Activated T-cell treated with anti-CD3 and anti-CD28 coated beads, Interleukin-2, amount 50 U/mL, for 48 hours (primary cell): ENCODE measurements around the gene SLC66A2.
"Not testable (repeated sequence)": the region's sequence is repeated elsewhere in the genome, so short reads cannot be mapped to it uniquely, and the experiment has no call there.

Experiments used
- DNase-seq, 2 experiments: peaks; one replicate each; pipeline ENCODE4 v3.0.0-alpha.2; 2020

Gene SLC66A2

GRCh38 chr18:79951545-79952455 is at the start of gene SLC66A2:
Gene SLC66A2 (minus strand): TSS chr18:79951653. CDS start chr18:79950926, 727 bp downstream.
- peak; percentile 96 to 97 for DNase-seq

- DNase-seq, result no peak
Measured at GRCh38 chr18:80000877-80001276, 49.4 kb upstream of the SLC66A2 start.

- not testable (repeated sequence) for DNase-seq
Measured at GRCh38 chr18:79999701-80000100, 48.2 kb upstream of the SLC66A2 start.

DNA sequence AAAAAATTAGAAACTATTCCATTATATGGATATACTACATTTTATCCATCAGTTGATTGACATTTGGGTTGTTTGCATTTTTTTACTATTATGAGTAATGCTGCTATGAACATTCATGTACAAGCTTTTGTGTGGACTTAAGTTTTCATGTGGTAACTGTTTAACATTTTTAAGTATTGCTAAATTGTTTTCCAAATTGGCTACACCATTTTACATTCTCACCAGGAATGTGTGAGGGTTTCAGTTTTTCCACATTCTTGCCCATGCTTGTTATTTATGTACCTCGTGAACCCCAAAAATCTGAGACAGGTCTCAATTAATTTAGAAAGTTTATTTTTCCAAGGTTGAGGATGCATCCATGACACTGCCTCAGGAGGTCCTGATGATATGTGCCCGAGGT is 40.0 kb upstream of the SLC66A2 start:
- no peak for DNase-seq

DNA sequence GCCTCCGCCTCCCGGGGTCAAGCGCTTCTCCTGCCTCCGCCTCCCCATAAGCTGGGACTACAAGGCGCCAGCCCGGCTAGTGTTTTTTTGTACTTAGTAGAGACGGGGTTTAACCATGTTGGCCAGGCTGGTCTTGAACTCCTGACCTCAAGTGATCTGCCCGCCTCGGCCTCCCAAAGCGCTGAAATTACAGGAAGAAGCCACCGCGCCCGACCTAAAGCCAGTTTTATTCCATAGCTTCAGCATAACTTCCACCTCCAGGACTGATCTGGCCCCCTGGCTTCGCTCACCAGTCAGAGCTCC is 37.7 kb upstream of the SLC66A2 start:
- peak in 1 of 2 experiments; percentile 25 for DNase-seq

DNA sequence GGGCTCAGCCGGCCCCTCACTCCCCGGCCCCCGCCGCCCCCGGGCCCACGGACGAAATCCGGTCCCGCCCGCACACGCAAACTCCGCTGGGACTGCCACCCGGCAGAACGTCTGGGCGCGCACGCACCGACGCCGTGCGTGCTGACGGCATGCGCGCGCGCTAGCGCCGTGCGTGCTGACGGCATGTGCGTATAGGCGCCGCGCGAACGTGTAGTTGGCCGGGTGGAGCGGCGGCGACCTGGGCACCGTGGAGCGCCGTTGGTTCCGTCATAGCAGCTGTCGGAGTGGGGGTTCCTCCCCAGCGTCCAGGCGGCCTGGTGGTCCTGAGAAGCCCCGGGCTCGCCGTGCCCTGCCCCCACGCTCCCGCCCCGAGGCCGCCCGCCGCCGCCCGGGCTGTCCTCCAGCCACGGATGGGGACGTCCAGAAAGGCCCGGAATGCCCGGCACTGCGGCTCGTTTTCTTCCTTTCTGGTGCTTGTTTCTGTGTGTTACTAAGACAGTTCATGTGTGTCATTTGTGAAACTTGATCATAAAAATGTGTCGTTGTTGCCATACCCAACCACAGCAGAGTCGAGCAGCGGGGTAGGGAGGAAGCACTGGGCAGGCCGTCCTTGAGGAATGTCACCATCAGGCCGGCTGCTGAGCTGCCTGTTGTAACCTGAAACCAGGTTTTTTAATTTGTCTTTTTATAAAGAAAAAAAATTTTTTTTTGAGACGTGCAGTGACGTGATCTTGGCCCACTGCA is 37.2 kb upstream of the SLC66A2 start, which contains the start of gene TXNL4A:
Gene TXNL4A (minus strand): TSS at position 113 of the 744 bp plus-strand sequence. CDS start 171 bp downstream, outside the sequence.
- peak; percentile 86 to 90 for DNase-seq

GRCh38 chr18:79988071-79988450 is 36.6 kb upstream of the SLC66A2 start:
- peak; percentile 73 to 78 for DNase-seq

DNA sequence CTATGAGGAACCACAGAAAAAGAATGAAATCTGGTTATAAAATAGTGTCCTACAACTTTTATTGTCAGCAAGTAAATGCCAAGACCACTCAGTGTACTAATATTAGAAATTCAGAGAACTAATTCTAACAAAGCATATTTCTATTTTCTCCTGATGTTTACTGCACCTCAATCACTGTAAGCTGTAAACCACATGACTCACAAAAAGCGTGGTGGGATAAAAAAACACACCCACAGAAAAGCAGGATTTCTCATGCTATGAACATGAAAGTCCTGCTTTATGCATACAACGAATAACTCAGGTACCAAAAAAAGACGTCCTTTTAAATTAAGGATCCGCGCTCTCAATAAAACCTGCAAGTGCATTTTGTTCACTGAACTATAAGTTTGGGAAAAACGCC is 36.1 kb upstream of the SLC66A2 start:
- DNase-seq, result no peak

GRCh38 chr18:79986726-79987125 is 35.3 kb upstream of the SLC66A2 start:
- DNase-seq, result no peak

- no peak for DNase-seq
Measured at GRCh38 chr18:79985172-79985571, 33.7 kb upstream of the SLC66A2 start.

- DNase-seq, result no peak
Measured at GRCh38 chr18:79983793-79984192, 32.3 kb upstream of the SLC66A2 start.

DNA sequence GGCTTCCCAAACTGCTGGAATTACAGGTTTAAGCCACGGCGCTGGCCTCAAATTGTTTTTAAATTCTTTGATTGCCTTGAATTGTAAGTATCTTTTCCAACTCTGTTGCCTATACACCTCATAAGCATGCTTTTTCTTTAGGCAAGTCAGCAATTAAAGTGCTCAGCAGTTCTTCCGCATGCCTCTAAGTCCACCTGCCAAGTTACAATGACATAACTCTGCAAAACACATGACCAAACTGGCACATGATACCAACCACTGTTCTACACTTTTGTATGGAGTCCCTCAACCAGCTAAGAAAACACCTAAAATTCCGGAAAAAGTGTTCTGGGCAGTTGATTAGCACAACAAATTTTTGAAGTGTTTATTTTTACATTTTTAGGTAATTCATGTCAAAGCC is 31.8 kb upstream of the SLC66A2 start:
- no peak for DNase-seq

GRCh38 chr18:79982736-79983135 is 31.3 kb upstream of the SLC66A2 start:
- peak in 1 of 2 experiments; percentile 51 for DNase-seq

- no peak for DNase-seq
Measured at GRCh38 chr18:79980585-79980984, 29.1 kb upstream of the SLC66A2 start.

DNA sequence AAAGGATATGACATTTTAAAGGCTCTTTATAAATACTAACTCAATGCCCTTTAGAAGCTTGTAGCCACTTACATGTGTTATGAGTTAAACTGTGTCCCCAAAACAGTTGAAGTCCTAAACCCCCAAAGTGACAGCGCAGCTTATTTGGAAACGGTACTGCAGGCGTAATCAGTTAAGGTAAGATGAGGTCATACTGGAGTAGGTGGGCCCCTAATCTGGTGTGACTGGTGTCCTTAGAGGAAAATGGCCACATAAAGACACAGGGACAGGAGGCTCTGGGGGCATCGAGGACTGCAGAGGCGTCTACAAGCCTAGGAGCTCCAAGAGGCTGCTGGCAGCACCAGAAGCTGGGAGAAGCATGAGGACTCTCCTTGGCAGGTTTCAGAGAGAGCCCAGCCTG is 28.4 kb upstream of the SLC66A2 start:
- DNase-seq, result no peak

DNA sequence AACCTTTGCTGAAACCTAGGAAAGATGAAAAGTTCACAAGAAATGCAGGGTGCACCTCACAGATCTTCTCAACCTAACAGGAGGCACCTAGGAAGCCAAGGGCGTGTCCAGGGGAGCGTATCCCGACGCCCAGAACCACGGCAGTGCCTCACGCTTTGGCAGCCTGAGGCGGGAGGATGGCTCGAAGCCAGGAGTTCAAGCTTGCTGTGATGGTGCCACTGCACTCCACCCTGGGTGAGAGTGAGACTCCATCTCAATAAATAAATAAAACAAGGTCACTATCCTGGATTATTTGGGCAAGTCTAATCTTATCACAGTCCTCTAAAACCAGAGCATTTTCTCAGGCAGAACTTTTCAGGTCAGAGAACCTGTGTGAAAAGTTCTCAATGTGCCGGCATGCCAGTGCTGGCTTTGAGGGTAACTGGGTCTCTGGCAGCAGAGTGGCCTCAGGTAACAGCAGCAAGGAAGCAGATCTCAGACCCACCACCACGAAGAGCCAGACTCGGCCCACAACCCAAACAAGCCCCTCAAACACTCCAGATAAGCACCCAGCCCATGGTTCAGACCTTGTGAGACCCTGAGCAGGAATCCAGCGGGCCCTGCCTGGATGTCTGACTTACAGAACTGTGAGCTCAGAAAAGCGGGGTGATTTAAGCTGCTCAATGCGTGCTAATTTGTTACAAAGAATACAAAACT is 24.7 kb upstream of the SLC66A2 start:
- no peak for DNase-seq

DNA sequence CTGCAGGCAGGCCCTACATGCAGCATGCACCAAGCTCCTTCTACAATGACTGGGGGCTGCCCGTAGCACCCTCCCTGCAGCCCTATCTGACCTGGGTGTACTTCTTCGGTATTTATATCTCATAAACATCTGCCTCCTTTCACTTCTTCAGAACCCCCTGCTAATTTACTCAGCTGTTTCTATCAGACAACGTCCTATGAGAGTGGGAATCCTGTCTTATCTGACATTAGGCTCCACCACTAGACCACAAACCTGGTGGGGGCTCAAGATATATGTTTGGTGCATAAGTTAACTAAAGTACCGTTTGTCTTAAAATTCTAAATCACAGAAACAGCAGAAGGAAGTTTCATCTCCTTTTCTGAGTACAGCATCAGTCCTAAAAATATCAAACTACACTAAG is 23.6 kb upstream of the SLC66A2 start:
- no peak for DNase-seq

GRCh38 chr18:79974025-79974654 is 22.7 kb upstream of the SLC66A2 start:
- no peak for DNase-seq

- no peak for DNase-seq
Measured at GRCh38 chr18:79973517-79973916, 22.1 kb upstream of the SLC66A2 start.

DNA sequence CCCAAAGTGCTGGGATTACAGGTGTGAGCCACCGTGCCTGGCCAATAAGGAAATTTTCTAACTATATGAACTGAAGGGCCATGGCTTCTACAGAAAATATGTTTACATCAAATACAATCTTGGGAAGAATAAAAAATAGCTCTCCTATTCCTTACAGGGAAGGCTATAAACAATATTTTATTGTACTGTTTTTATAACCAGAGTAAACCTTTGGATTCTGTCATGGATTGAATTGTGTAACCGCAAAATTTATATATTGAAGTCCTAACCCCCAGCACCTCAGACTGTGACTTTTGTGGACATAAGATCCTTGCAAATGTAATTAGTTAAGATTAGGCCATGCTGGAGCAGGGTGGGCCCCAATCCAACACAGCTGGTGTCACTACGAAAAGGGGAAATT is 21.3 kb upstream of the SLC66A2 start:
- DNase-seq, result no peak

GRCh38 chr18:79971986-79972385 is 20.5 kb upstream of the SLC66A2 start:
- DNase-seq, result no peak

GRCh38 chr18:79971211-79971952 is 19.9 kb upstream of the SLC66A2 start:
- DNase-seq, result no peak
